MM.1S (cell line): ENCODE measurements around the gene ERAL1.
A peak's percentile ranks its signal among the peaks of the same experiment; 100 is the strongest.

Experiments
- DNase-seq: peaks from one replicate; pipeline ENCODE4 v3.0.0-alpha.2; 2015
- H2AFZ ChIP-seq: fragments of 300-600 bp; sonication (generic); 2 replicates; pipeline ENCODE4 v1.6.0; 2016; ENCODE audit warnings: antibody characterized with exemption, low read length
- H3F3A ChIP-seq: fragments of 300-600 bp; sonication (generic); 2 replicates; pipeline ENCODE4 v1.6.1; 2016; ENCODE audit warnings: mild to moderate bottlenecking, antibody characterized with exemption, low read length, moderate library complexity, mixed read lengths; ENCODE audit not compliant: insufficient read depth
- H3K27ac ChIP-seq: fragments of 300-600 bp; sonication (generic); 2 replicates; pipeline ENCODE4 v1.5.1; 2016; ENCODE audit warnings: mild to moderate bottlenecking, low read length
- H3K27me3 ChIP-seq: fragments of 300-600 bp; sonication (generic); replicated peaks from 2 replicates; pipeline ENCODE4 v1.6.0; 2016; ENCODE audit warnings: low read length; ENCODE audit not compliant: insufficient read depth
- H3K36me3 ChIP-seq: fragments of 300-600 bp; sonication (generic); replicated peaks from 2 replicates; pipeline ENCODE4 v1.6.1; 2016; ENCODE audit warnings: mild to moderate bottlenecking, low read length, mixed read lengths; ENCODE audit not compliant: insufficient read depth
- H3K4me1 ChIP-seq: fragments of 300-600 bp; sonication (generic); 2 replicates; pipeline ENCODE4 v1.6.1; 2016; ENCODE audit warnings: low read length, mixed read lengths
- H3K4me2 ChIP-seq: fragments of 300-600 bp; sonication (generic); 2 replicates; pipeline ENCODE4 v1.6.0; 2016; ENCODE audit warnings: low read depth, low read length
- H3K4me3 ChIP-seq: fragments of 300-600 bp; sonication (generic); 2 replicates; pipeline ENCODE4 v1.5.1; 2016; ENCODE audit warnings: low read length, mixed read lengths
- H3K79me2 ChIP-seq: fragments of 300-600 bp; sonication (generic); 2 replicates; pipeline ENCODE4 v1.6.1; 2016; ENCODE audit warnings: mixed run types, low read length, mixed read lengths
- H3K9ac ChIP-seq: fragments of 300-600 bp; sonication (generic); 2 replicates; pipeline ENCODE4 v1.6.1; 2016; ENCODE audit warnings: low read length, mixed read lengths
- H3K9me2 ChIP-seq: fragments of 300-600 bp; sonication (generic); replicated peaks from 2 replicates; pipeline ENCODE4 v1.6.1; 2016; ENCODE audit warnings: mild to moderate bottlenecking, low read length, mixed read lengths; ENCODE audit not compliant: insufficient read depth
- H3K9me3 ChIP-seq: fragments of 300-600 bp; sonication (generic); replicated peaks from 2 replicates; pipeline ENCODE4 v1.6.1; 2016; ENCODE audit warnings: mild to moderate bottlenecking, low read length, mixed read lengths; ENCODE audit not compliant: insufficient read depth
- H4K20me1 ChIP-seq: fragments of 300-600 bp; sonication (generic); 2 replicates; pipeline ENCODE4 v1.6.1; 2016; ENCODE audit warnings: mild to moderate bottlenecking, low read length, moderate library complexity, mixed read lengths; ENCODE audit not compliant: insufficient read depth
- EZH2 ChIP-seq: fragments of 300-600 bp; sonication (generic); optimal IDR thresholded peaks from 2 replicates; pipeline ENCODE3; 2017; ENCODE audit warnings: low read depth, mild to moderate bottlenecking, antibody characterized with exemption, low read length, mixed read lengths
- EZH2phosphoT487 ChIP-seq: fragments of 300-600 bp; sonication (generic); IDR thresholded peaks from 2 replicates; pipeline ENCODE4 v1.6.1; 2018; ENCODE audit warnings: antibody characterized with exemption, low read length
- TF ChIP-seq, protein P1 (sequence below): fragments of 300-600 bp; sonication (generic); IDR thresholded peaks from 2 replicates; pipeline ENCODE4 v1.5.1; 2016; ENCODE audit warnings: antibody characterized with exemption, low read length, mixed read lengths

The ERAL1 gene

DNA sequence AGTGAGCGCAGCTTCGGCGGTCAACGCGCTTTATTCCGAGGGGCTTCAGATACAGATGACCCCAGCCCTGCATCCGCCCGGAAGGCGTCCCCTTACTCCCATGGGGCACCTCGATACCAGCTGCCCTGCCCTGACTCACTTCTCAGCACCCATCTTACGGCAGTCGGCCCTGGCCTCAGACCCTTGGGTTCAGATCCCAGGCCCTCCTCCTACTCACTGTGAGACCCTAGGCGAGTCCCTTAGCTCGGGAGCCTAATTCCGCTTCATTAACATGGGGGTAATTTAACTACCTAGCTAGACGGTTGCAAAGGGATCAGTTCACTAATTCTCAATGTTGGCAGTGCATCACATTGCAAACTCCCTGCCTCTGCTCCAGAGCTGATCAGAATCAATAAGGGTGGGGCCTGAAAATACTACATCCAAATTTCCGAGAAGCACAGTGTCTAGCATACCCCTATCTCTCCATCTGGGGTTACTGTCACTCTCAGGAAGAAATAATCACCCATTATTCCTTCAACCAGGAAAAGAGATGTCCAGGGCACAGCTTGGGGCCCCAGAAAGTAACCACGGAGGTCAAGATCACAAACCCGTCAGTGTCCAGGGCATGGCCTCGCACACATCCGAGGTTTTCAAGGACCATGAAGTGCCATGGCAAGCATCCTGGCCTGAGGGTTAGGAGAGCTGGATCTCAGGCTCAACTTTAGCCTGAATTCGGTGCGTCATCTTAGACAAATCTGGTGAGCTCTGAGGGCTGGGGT lies 43.1 kb downstream of the ERAL1 start:
- Histone ChIP-seq H3K9me2 (no peaks in the 10 kb centered on the region), H3K36me3 (no peaks in the 10 kb centered on the region), H3K27ac (peak overlapping the region; percentile 34; the same call in 1 of the 2 replicates), H3K4me2 (peak overlapping the region; percentile 98), H4K20me1 (no peaks in the 10 kb centered on the region), H3K4me3 (peak overlapping the region; percentile 95), H3K4me1 (peaks cover 51% of the 10 kb centered on the region), H3F3A (peaks cover 49% of the 10 kb centered on the region), H3K9ac (peak overlapping the region; percentile 81; the same call in 1 of the 2 replicates), H3K79me2 (peaks cover 65% of the 10 kb centered on the region), H3K27me3 (no peaks in the 10 kb centered on the region), H2AFZ (peak overlapping the region; percentile 97), H3K9me3 (no peaks in the 10 kb centered on the region)
- TF ChIP-seq, protein P1, sequence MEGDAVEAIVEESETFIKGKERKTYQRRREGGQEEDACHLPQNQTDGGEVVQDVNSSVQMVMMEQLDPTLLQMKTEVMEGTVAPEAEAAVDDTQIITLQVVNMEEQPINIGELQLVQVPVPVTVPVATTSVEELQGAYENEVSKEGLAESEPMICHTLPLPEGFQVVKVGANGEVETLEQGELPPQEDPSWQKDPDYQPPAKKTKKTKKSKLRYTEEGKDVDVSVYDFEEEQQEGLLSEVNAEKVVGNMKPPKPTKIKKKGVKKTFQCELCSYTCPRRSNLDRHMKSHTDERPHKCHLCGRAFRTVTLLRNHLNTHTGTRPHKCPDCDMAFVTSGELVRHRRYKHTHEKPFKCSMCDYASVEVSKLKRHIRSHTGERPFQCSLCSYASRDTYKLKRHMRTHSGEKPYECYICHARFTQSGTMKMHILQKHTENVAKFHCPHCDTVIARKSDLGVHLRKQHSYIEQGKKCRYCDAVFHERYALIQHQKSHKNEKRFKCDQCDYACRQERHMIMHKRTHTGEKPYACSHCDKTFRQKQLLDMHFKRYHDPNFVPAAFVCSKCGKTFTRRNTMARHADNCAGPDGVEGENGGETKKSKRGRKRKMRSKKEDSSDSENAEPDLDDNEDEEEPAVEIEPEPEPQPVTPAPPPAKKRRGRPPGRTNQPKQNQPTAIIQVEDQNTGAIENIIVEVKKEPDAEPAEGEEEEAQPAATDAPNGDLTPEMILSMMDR = no peak
- TF ChIP-seq EZH2 = no peak
- TF ChIP-seq EZH2phosphoT487 = no peak
- no peak for DNase-seq

GRCh38 chr17:28898527-28898955 lies 43.7 kb downstream of the ERAL1 start:
- H3K27me3 ChIP-seq = no peaks in the 10 kb centered on the region
- TF ChIP-seq, protein P1 = no peak
- TF ChIP-seq EZH2 = no peak
- TF ChIP-seq EZH2phosphoT487 = no peak
- H3K79me2 ChIP-seq = peaks cover 63% of the 10 kb centered on the region
- no peak for DNase-seq
- H2AFZ ChIP-seq = no peak overlapping the region
- peaks cover 47% of the 10 kb centered on the region for H3F3A ChIP-seq
- no peak overlapping the region for H3K27ac ChIP-seq
- H3K4me2 ChIP-seq = peak overlapping the region; percentile 98; the same call in 1 of the 2 replicates
- no peaks in the 10 kb centered on the region for H4K20me1 ChIP-seq
- no peak overlapping the region; the same call in 1 of the 2 replicates for H3K4me3 ChIP-seq
- H3K9ac ChIP-seq = no peak overlapping the region
- H3K4me1 ChIP-seq = peaks cover 52% of the 10 kb centered on the region
- no peaks in the 10 kb centered on the region for H3K9me2 ChIP-seq
- no peaks in the 10 kb centered on the region for H3K36me3 ChIP-seq
- no peaks in the 10 kb centered on the region for H3K9me3 ChIP-seq

DNA sequence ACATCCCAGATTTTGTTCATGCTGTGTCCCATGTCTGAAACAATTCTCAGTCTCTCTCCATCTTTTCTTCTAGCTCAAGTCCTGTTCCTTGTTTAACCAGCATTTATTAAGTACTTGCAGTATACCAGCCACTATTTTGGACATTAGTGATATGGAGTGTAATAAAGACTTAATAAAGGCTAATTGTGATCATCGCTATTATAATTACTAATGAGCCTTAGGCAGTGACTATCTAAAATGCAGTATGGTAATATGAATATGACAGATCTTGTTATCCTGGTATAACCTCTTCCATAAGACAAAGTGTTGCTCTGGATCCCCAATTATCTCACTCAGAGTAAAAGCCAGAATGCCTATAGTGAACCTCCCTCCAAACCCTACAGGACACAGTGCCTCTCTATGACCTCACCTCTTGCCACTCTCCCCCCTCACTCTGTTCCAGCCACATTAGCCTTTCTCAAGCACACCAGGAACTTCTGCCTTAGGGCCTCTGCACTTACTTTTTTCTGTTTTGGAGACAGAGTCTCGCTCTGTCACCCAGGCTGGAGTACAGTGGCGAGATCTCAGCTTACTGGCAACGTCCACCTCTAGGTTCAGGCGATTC lies 44.5 kb downstream of the ERAL1 start:
- no peak for TF ChIP-seq EZH2phosphoT487
- TF ChIP-seq, protein P1 = no peak
- TF ChIP-seq EZH2 = no peak
- Histone ChIP-seq H3K27me3 (no peaks in the 10 kb centered on the region), H2AFZ (no peak overlapping the region), H3K79me2 (peaks cover 63% of the 10 kb centered on the region), H3K9me3 (no peaks in the 10 kb centered on the region), H3K4me2 (no peak overlapping the region), H4K20me1 (no peaks in the 10 kb centered on the region), H3K9ac (no peak overlapping the region), H3F3A (peaks cover 40% of the 10 kb centered on the region), H3K4me1 (peaks cover 46% of the 10 kb centered on the region), H3K27ac (no peak overlapping the region), H3K9me2 (no peaks in the 10 kb centered on the region), H3K36me3 (no peaks in the 10 kb centered on the region), H3K4me3 (no peak overlapping the region)
- DNase-seq = no peak
